ENCODE data around the gene GNB2.
A peak's percentile ranks its signal among the peaks of the same experiment; 100 is the strongest.

The GNB2 gene

GRCh38 chr7:100630066-100630465 lies 43.5 kb upstream of the GNB2 start:
- TF ChIP-seq CTCF (IDR thresholded peaks at IDR 0.05; ENCODE audit: borderline replicate concordance, insufficient read depth, low read depth, low read length): no peak
- H3K4me3 ChIP-seq (ENCODE audit: low read depth, low read length): no peak overlapping the region

- peak overlapping the region; percentile 45 for H3K4me3 ChIP-seq (ENCODE audit: low read depth, low read length)
- peak; percentile 43 for TF ChIP-seq CTCF (IDR thresholded peaks at IDR 0.05; ENCODE audit: borderline replicate concordance, insufficient read depth, low read depth, low read length)
Measured at GRCh38 chr7:100632951-100633717, 40.4 kb upstream of the GNB2 start.

GRCh38 chr7:100639995-100640516 lies 33.5 kb upstream of the GNB2 start:
- no peak for TF ChIP-seq CTCF (IDR thresholded peaks at IDR 0.05; ENCODE audit: borderline replicate concordance, insufficient read depth, low read depth, low read length)
- H3K4me3 ChIP-seq (ENCODE audit: low read depth, low read length): no peak overlapping the region

- no peak overlapping the region for H3K4me3 ChIP-seq (ENCODE audit: low read depth, low read length)
- TF ChIP-seq CTCF (IDR thresholded peaks at IDR 0.05; ENCODE audit: borderline replicate concordance, insufficient read depth, low read depth, low read length): no peak
Measured at GRCh38 chr7:100640517-100641440, 32.8 kb upstream of the GNB2 start.

- no peak within 1 kb of the TSS for H3K4me3 ChIP-seq (ENCODE audit: low read depth, low read length)
- TF ChIP-seq CTCF (IDR thresholded peaks at IDR 0.05; ENCODE audit: borderline replicate concordance, insufficient read depth, low read depth, low read length): no peak
Measured at GRCh38 chr7:100641463-100641859, 32.1 kb upstream of the GNB2 start, which contains the start of gene TFR2. TFR2 (minus strand) TSS chr7:100641552; CDS start chr7:100641509, 43 bp downstream.

GRCh38 chr7:100641860-100642533 lies 31.5 kb upstream of the GNB2 start:
- no peak for TF ChIP-seq CTCF (IDR thresholded peaks at IDR 0.05; ENCODE audit: borderline replicate concordance, insufficient read depth, low read depth, low read length)
- no peak overlapping the region for H3K4me3 ChIP-seq (ENCODE audit: low read depth, low read length)

All from GM12875 (cell line).